AG04450 (cell line): ENCODE results near the gene CSTF1. TPM values are rescaled to one million over a fixed set of nuclear protein-coding genes. Genes with fewer than 3 reads are reported as not detected.
"Not testable (repeated sequence)": the region's sequence is repeated elsewhere in the genome, so short reads cannot be mapped to it uniquely, and the experiment has no call there.

Source experiments
- CTCF ChIA-PET: fragments of 300-600, 350-600 bp; formaldehyde crosslinking; extraction: SDS; loops from one replicate; lab custom pipeline; 2022; ENCODE audit warnings: antibody characterized with exemption, inconsistent platforms; lab: Charles Lee
- POLR2A ChIA-PET: fragments of 350-600 bp; formaldehyde crosslinking; extraction: SDS; loops from one replicate; lab custom pipeline; 2021; ENCODE audit warnings: antibody characterized with exemption, inconsistent platforms; lab: Yijun Ruan, JAX
- DNase-seq: peaks from one replicate; pipeline ENCODE4 v3.0.0-alpha.2; 2011; ENCODE audit warnings: low read depth, low spot score
- H3K27ac ChIP-seq: one replicate; pipeline ENCODE4 v1.5.1; 2012; ENCODE audit warnings: low read depth, low read length, control low read depth
- H3K27me3 ChIP-seq: one replicate; pipeline ENCODE4 v1.6.0; 2012; ENCODE audit warnings: low read length; ENCODE audit not compliant: control insufficient read depth, insufficient read depth
- H3K4me3 ChIP-seq: 2 replicates; pipeline ENCODE4 v1.5.1; 2011; ENCODE audit warnings: mild to moderate bottlenecking, low read depth, low read length, control low read depth
- H3K9me3 ChIP-seq: 2 replicates; pipeline ENCODE4 v1.5.1; 2012; ENCODE audit warnings: low read length; ENCODE audit not compliant: control insufficient read depth, insufficient read depth
- polyA plus RNA-seq: library from polyadenylated mRNA; depleted of rRNA; stranded (reverse); fragments of >200 nt; gene quantifications from 2 replicates; pipeline ENCODE4 v1.2.3, GENCODE V29; 2011
- TF ChIP-seq, protein P1 (sequence below): IDR thresholded peaks from 2 replicates; pipeline ENCODE4 v1.5.1; 2011; ENCODE audit warnings: low read depth, low read length, control low read depth, inconsistent platforms

CSTF1 gene
- polyA plus RNA-seq, 1 experiment: 74.4 TPM

DNA sequence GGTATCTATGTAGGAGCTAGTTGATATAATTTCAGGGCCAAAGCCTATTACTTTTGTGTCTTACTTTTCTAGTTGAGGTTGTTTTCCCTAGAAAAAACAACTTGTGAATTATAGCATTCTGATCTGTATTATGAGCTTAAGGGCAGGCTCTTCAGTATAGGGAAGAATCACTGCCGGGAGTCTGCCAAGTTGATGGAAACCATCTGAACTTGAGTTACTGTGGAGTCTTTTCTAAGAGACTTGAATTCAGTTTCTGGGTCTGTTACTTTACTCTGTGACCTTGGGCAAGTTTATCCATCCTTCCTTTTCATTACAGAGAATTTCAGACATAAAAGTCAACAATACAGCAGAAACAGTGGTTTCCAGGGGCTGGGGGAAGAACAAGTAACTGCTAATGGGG is 17.5 kb downstream of the CSTF1 start:
- Histone ChIP-seq H3K9me3 (peaks cover 3% of the 10 kb centered on the region; the same call in 1 of the 2 replicates), H3K4me3 (no peak overlapping the region), H3K27ac (peak overlapping the region; percentile 54), H3K27me3 (no peaks in the 10 kb centered on the region)
- POLR2A ChIA-PET: interaction anchor here (1.2 to 2.5 kb wide), 4 partner anchors 21 to 59 kb away, joined by 4 to 12 read pairs (median 6); partner anchors contain the start of gene RTF2
- DNase-seq: no peak
- TF ChIP-seq, protein P1, sequence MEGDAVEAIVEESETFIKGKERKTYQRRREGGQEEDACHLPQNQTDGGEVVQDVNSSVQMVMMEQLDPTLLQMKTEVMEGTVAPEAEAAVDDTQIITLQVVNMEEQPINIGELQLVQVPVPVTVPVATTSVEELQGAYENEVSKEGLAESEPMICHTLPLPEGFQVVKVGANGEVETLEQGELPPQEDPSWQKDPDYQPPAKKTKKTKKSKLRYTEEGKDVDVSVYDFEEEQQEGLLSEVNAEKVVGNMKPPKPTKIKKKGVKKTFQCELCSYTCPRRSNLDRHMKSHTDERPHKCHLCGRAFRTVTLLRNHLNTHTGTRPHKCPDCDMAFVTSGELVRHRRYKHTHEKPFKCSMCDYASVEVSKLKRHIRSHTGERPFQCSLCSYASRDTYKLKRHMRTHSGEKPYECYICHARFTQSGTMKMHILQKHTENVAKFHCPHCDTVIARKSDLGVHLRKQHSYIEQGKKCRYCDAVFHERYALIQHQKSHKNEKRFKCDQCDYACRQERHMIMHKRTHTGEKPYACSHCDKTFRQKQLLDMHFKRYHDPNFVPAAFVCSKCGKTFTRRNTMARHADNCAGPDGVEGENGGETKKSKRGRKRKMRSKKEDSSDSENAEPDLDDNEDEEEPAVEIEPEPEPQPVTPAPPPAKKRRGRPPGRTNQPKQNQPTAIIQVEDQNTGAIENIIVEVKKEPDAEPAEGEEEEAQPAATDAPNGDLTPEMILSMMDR: no peak
- CTCF ChIA-PET: interaction anchor here (1.6 kb wide), 1 partner anchor 12 kb away, joined by 6 read pairs; no protein-coding TSS in a partner anchor

GRCh38 chr20:56411287-56411686 is 18.8 kb downstream of the CSTF1 start:
- H3K9me3 ChIP-seq, H3K27me3 ChIP-seq, DNase-seq: not testable (repeated sequence)
- H3K4me3 ChIP-seq: peak overlapping the region; percentile 66; the same call in 1 of the 2 replicates
- ChIA-PET CTCF (interaction anchor here (1.9 kb wide), 1 partner anchor 13 kb away, joined by 7 read pairs; no protein-coding TSS in a partner anchor), POLR2A (interaction anchor here (0.7 to 2.7 kb wide), 7 partner anchors 12 to 57 kb away, joined by 5 to 42 read pairs (median 16); partner anchors contain the start of gene RTF2)
- peak overlapping the region; percentile 93 for H3K27ac ChIP-seq

DNA sequence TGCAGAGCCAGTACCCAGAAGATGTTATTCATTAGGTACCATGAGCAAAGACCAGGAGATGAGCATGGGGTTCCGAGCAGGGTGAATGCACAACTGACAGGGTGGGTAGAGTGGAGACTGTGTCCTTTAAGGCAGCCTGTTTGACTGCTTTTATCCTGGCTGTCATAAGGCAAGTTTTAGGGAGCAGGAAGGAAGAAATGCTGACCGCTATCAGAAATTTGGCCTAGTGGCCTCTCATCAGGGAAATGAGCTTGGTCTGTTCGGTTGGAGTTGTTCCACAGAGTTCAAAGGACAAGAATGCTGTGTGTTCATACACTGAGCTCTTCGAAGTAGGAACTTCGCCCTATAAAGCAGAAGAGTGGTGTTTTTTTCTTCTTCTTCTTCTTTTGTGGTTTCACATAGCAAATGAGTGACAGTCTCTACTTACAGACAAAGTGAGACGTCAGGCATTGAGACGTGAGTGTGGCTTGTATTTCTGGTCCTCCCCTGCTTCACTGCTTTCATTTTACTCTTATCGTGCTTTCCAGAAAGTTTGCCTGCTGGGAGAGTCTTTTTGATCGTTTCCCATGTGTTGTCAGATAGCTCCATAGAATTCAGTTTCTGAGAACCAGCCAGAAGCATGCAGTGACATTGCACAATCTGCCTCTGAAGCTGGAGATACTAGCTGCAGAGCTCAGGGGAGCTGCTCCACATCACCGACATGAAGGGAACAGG is 19.5 kb downstream of the CSTF1 start, which contains the start of gene CASS4:
Gene CASS4 (plus strand): TSS at position 502 of the 714 bp plus-strand sequence. CDS start 199 bp downstream, at position 701.
- TF ChIP-seq, protein P1: no peak
- Histone ChIP-seq H3K9me3 (no peaks in the 10 kb centered on the region), H3K4me3 (peak within 1 kb of the TSS; percentile 66), H3K27ac (peak within 1 kb of the TSS; percentile 93), H3K27me3 (no peaks in the 10 kb centered on the region)
- POLR2A ChIA-PET: interaction anchor here (0.7 to 2.7 kb wide), 10 partner anchors 11 to 57 kb away, joined by 3 to 42 read pairs (median 6); partner anchors contain the start of genes AURKA and RTF2
- CTCF ChIA-PET: interaction anchor here (1.2 to 1.9 kb wide), 2 partner anchors 10 to 14 kb away, joined by 3 to 7 read pairs; no protein-coding TSS in a partner anchor
- peak; percentile 63 for DNase-seq

DNA sequence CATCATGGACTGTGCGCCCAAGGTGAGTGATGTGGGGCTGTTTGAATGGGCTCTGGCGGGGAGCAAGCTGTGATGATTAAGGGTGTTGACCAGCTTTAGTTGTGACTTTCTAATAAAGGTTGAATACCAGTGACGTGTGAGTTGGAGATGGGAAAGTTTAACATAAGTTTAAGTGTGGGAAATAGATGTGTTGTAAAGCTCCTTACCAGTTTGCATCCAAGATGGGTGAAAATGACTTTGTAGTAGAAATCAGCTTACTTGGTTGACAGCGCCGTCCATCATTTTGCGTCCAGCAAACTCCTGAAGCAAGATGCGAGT is 20.0 kb downstream of the CSTF1 start:
- CTCF ChIA-PET: interaction anchor here (1.2 to 1.9 kb wide), 2 partner anchors 10 to 14 kb away, joined by 3 to 7 read pairs; no protein-coding TSS in a partner anchor
- no peaks in the 10 kb centered on the region for H3K9me3 ChIP-seq
- peak overlapping the region; percentile 66 for H3K4me3 ChIP-seq
- POLR2A ChIA-PET: interaction anchor here (0.7 to 2.7 kb wide), 9 partner anchors 10 to 56 kb away, joined by 3 to 42 read pairs (median 6); partner anchors contain the start of genes AURKA and RTF2
- H3K27me3 ChIP-seq: no peaks in the 10 kb centered on the region
- DNase-seq: no peak
- peak overlapping the region; percentile 93 for H3K27ac ChIP-seq
- TF ChIP-seq, protein P1: no peak

GRCh38 chr20:56412949-56413348 is 20.5 kb downstream of the CSTF1 start:
- peak overlapping the region; percentile 93 for H3K27ac ChIP-seq
- no peak for DNase-seq
- TF ChIP-seq, protein P1: no peak
- ChIA-PET CTCF (interaction anchor here (1.2 kb wide), 1 partner anchor 9 kb away, joined by 3 read pairs; no protein-coding TSS in a partner anchor), POLR2A (interaction anchor here (0.7 to 2.7 kb wide), 5 partner anchors 17 to 31 kb away, joined by 3 to 42 read pairs (median 19); partner anchors contain the start of gene AURKA)
- H3K4me3 ChIP-seq: peak overlapping the region; percentile 66
- no peaks in the 10 kb centered on the region for H3K27me3 ChIP-seq
- no peaks in the 10 kb centered on the region for H3K9me3 ChIP-seq
